Suprapubic skin (tissue), 2 donors: Measurements from ENCODE around the gene TMEM250.

Experiments used
- EP300 ChIP-seq: sonication (generic); formaldehyde crosslinking; IDR thresholded peaks from one replicate; pipeline ENCODE4 v1.6.1; 2017; ENCODE audit warnings: antibody characterized with exemption
- POLR2A ChIP-seq, 2 donors: fragments of 450-650 bp; IDR thresholded peaks; one replicate each; pipeline ENCODE4 v1.6.1; 2017; ENCODE audit warnings: antibody characterized with exemption in 2 of 2, mild to moderate bottlenecking in 2 of 2, moderate library complexity in 2 of 2

DNA sequence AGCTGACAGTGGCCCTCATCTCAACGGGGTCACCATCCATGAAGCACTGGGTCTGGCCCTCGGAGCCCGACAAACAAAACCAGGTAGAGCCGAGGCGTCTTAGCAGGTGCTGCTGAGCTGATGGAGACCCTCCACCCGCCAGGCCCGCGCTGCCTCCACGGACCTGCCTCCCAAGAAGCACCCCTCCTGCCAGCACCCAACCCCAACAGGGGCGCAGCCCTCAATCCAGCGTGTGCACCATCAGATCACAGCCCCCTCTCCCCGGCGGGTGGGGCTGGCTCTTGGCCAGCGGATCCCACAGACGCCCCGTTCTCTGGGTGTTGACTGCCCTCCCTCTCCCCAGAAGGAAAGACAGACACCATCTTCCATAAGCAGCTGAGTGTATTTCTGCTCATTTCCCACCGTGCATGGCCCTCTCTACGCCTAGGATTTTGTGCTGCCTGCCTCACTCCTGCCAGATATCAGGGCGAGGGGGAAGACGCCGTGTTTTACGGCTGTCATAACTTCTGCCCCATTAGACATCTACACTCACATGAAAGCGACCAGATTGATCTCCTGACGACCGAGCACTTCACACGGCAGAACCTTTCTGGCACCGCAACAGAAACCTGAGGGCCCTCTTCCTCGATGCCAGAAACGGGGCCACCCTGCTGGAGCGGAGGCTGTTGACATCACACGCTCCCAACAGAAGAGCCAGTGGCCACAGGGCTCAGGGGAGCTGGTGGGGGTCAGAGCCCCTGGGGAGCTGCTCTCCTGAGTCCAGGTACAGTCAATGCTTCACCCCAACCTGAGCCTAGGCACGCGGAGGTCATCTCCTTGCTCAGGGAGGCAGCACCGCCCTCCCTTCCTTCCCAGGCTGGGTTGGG lies 35.9 kb downstream of the TMEM250 start:
- TF ChIP-seq EP300 (no peak), POLR2A (IDR thresholded peaks at IDR 0.05) (no peak)
